ENCODE data around the gene CXCR4.
"Not testable (repeated sequence)": the region's sequence is repeated elsewhere in the genome, so short reads cannot be mapped to it uniquely, and the experiment has no call there.

The CXCR4 gene

GRCh38 chr2:136077107-136077506 lies 40.8 kb downstream of the CXCR4 start:
- no peak overlapping the region for H3K4me3 ChIP-seq (ENCODE audit: low read length)
- H3K27me3 ChIP-seq (ENCODE audit: control insufficient read depth, insufficient read depth, low read length) = no peaks in the 10 kb centered on the region
- no peaks in the 10 kb centered on the region for H3K9me3 ChIP-seq (ENCODE audit: control insufficient read depth, insufficient read depth, low read length)
- H3K4me1 ChIP-seq (ENCODE audit: control insufficient read depth, insufficient read depth, low read length) = no peaks in the 10 kb centered on the region
- no peak for DNase-seq (ENCODE audit: low read depth, low spot score)
- H3K36me3 ChIP-seq (ENCODE audit: control insufficient read depth, insufficient read depth, low read length) = no peaks in the 10 kb centered on the region
- no CpG with 5 or more reads among the region's 5 CpGs for WGBS (ENCODE audit: insufficient coverage, insufficient read length)
- no peak overlapping the region for H3K27ac ChIP-seq (ENCODE audit: low read length)

- no peaks in the 10 kb centered on the region for H3K27me3 ChIP-seq (ENCODE audit: control insufficient read depth, insufficient read depth, low read length)
- no peak overlapping the region for H3K27ac ChIP-seq (ENCODE audit: low read length)
- no peaks in the 10 kb centered on the region for H3K36me3 ChIP-seq (ENCODE audit: control insufficient read depth, insufficient read depth, low read length)
- WGBS (ENCODE audit: insufficient coverage, insufficient read length) = no CpG with 5 or more reads among the region's 12 CpGs
- no peaks in the 10 kb centered on the region for H3K9me3 ChIP-seq (ENCODE audit: control insufficient read depth, insufficient read depth, low read length)
- no peak for DNase-seq (ENCODE audit: low read depth, low spot score)
- H3K4me1 ChIP-seq (ENCODE audit: control insufficient read depth, insufficient read depth, low read length) = no peaks in the 10 kb centered on the region
- H3K4me3 ChIP-seq (ENCODE audit: low read length) = no peak overlapping the region
Measured at GRCh38 chr2:136075476-136075875, 42.5 kb downstream of the CXCR4 start.

- no peak for DNase-seq (ENCODE audit: low read depth, low spot score)
- no peaks in the 10 kb centered on the region for H3K9me3 ChIP-seq (ENCODE audit: control insufficient read depth, insufficient read depth, low read length)
- H3K4me3 ChIP-seq (ENCODE audit: low read length) = no peak overlapping the region
- H3K36me3 ChIP-seq (ENCODE audit: control insufficient read depth, insufficient read depth, low read length) = no peaks in the 10 kb centered on the region
- no peak overlapping the region for H3K27ac ChIP-seq (ENCODE audit: low read length)
- H3K27me3 ChIP-seq (ENCODE audit: control insufficient read depth, insufficient read depth, low read length) = no peaks in the 10 kb centered on the region
- H3K4me1 ChIP-seq (ENCODE audit: control insufficient read depth, insufficient read depth, low read length) = no peaks in the 10 kb centered on the region
- no CpG with 5 or more reads among the region's 3 CpGs for WGBS (ENCODE audit: insufficient coverage, insufficient read length)
Measured at GRCh38 chr2:136072621-136073020, 45.3 kb downstream of the CXCR4 start.

DNA sequence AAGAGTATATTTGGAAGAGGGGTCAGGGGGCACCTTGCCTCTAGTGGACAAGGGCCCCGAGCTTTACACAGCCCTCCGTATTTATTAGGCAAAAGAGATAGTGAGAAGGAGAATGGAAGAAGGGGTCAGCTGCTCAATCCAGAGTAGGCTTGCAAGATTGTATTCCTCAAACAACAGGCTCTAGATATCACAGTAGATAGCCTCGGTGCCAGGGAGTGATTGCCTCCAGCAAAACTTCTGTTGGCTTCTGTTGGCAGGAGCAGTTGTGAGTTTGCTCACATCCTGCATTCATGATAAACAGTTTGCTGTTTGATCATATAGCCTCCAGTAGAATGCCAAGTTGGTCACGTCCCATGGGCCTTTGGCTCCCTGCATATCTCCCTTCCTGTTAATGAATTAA lies 46.1 kb downstream of the CXCR4 start:
- not testable (repeated sequence) for H3K4me1 ChIP-seq (ENCODE audit: control insufficient read depth, insufficient read depth, low read length); H3K9me3 ChIP-seq (ENCODE audit: control insufficient read depth, insufficient read depth, low read length); H3K27me3 ChIP-seq (ENCODE audit: control insufficient read depth, insufficient read depth, low read length); DNase-seq (ENCODE audit: low read depth, low spot score); H3K4me3 ChIP-seq (ENCODE audit: low read length); H3K36me3 ChIP-seq (ENCODE audit: control insufficient read depth, insufficient read depth, low read length); H3K27ac ChIP-seq (ENCODE audit: low read length)
- WGBS (ENCODE audit: insufficient coverage, insufficient read length) = no CpG with 5 or more reads among the region's 4 CpGs

DNA sequence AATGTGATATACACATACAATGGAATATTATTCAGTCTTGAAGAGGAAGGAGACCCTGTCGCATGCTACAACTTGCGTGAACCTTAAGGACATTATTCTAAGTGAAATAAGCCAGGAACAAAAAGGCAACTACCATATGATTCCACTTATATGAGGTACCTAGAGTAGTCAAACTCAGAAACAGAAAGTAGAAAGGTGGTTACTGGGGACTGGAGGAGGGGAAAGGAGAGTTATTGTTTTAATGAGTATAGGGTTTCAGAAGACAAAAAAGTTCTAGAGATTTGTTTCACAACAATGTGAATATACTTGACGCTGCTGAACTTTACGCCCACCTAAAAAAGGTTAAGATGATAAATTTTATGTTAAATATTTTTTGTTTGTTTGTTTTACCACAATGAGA lies 47.0 kb downstream of the CXCR4 start:
- H3K4me1 ChIP-seq (ENCODE audit: control insufficient read depth, insufficient read depth, low read length) = no peaks in the 10 kb centered on the region
- no peak overlapping the region for H3K4me3 ChIP-seq (ENCODE audit: low read length)
- H3K36me3 ChIP-seq (ENCODE audit: control insufficient read depth, insufficient read depth, low read length) = no peaks in the 10 kb centered on the region
- no peak for DNase-seq (ENCODE audit: low read depth, low spot score)
- H3K27me3 ChIP-seq (ENCODE audit: control insufficient read depth, insufficient read depth, low read length) = no peaks in the 10 kb centered on the region
- H3K27ac ChIP-seq (ENCODE audit: low read length) = no peak overlapping the region
- H3K9me3 ChIP-seq (ENCODE audit: control insufficient read depth, insufficient read depth, low read length) = no peaks in the 10 kb centered on the region
- WGBS (ENCODE audit: insufficient coverage, insufficient read length) = no CpG with 5 or more reads among the region's 4 CpGs

DNA sequence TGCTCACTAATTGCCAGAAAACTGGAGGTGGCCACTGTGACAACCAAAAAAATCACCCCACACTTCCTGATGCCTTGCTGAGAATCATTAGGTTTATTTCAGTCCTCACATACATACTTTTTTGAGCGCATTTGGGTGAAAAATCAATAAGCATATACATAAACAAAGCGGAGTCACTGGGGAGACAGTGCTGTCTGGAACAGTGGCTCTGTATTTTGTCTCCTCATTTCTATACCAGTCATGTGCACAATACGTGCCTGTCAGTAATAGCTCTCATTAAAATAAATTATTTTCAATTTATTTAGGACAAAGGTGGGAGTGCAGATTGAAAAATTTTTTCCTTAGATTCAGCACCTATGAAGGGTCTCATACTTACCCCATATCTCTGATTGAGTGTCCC lies 48.2 kb downstream of the CXCR4 start:
- no peak overlapping the region for H3K4me3 ChIP-seq (ENCODE audit: low read length)
- no peaks in the 10 kb centered on the region for H3K36me3 ChIP-seq (ENCODE audit: control insufficient read depth, insufficient read depth, low read length)
- 0 out of 2 replicates have a peak, but pooled peaks cover 1% of the 10 kb centered on the region for H3K4me1 ChIP-seq (ENCODE audit: control insufficient read depth, insufficient read depth, low read length)
- DNase-seq (ENCODE audit: low read depth, low spot score) = no peak
- no peaks in the 10 kb centered on the region for H3K27me3 ChIP-seq (ENCODE audit: control insufficient read depth, insufficient read depth, low read length)
- no peak overlapping the region for H3K27ac ChIP-seq (ENCODE audit: low read length)
- no peaks in the 10 kb centered on the region for H3K9me3 ChIP-seq (ENCODE audit: control insufficient read depth, insufficient read depth, low read length)
- WGBS (ENCODE audit: insufficient coverage, insufficient read length) = no CpG with 5 or more reads among the region's 3 CpGs

DNA sequence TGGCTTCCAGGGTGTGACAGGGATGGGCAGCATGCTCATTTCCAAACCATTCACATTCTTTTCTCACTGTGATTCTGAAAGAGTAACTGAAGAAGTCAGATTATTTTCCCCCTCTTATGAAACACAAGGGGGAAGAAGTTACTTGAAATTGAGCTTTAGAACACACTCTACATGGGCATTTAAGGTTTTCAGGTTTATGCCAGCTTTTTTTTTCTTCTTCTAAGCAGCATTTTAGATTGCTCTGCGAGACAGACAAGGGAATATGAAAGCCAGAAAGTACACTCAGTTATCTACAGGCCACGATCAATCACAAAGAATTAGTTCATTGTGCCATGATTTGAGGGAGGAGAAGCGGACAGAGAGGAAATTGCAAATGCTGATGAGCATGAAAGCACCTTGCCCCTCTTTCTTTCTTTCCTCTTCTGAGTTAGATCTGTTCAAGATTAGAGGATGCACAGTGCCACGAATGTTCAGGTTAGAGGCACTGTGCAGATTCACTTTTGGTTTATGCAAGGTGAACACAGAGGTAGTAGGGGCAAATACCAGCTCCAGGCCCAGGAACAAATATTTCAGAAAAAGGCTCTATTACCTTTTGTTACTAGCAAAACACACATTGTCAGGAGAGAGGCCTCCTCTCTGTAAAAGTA lies 49.2 kb downstream of the CXCR4 start:
- Histone ChIP-seq H3K36me3 (ENCODE audit: control insufficient read depth, insufficient read depth, low read length) (no peaks in the 10 kb centered on the region), H3K4me1 (ENCODE audit: control insufficient read depth, insufficient read depth, low read length) (0 out of 2 replicates have a peak, but pooled peaks cover 1% of the 10 kb centered on the region), H3K4me3 (ENCODE audit: low read length) (no peak overlapping the region), H3K27me3 (ENCODE audit: control insufficient read depth, insufficient read depth, low read length) (no peaks in the 10 kb centered on the region), H3K27ac (ENCODE audit: low read length) (no peak overlapping the region), H3K9me3 (ENCODE audit: control insufficient read depth, insufficient read depth, low read length) (no peaks in the 10 kb centered on the region)
- DNase-seq (ENCODE audit: low read depth, low spot score) = no peak
- no CpG with 5 or more reads among the region's 4 CpGs for WGBS (ENCODE audit: insufficient coverage, insufficient read length)

- Histone ChIP-seq H3K9me3 (ENCODE audit: control insufficient read depth, insufficient read depth, low read length) (no peaks in the 10 kb centered on the region), H3K4me3 (ENCODE audit: low read length) (no peak overlapping the region), H3K27ac (ENCODE audit: low read length) (no peak overlapping the region), H3K27me3 (ENCODE audit: control insufficient read depth, insufficient read depth, low read length) (no peaks in the 10 kb centered on the region), H3K4me1 (ENCODE audit: control insufficient read depth, insufficient read depth, low read length) (0 out of 2 replicates have a peak, but pooled peaks cover 1% of the 10 kb centered on the region), H3K36me3 (ENCODE audit: control insufficient read depth, insufficient read depth, low read length) (no peaks in the 10 kb centered on the region)
- no peak for DNase-seq (ENCODE audit: low read depth, low spot score)
- no CpG with 5 or more reads among the region's 11 CpGs for WGBS (ENCODE audit: insufficient coverage, insufficient read length)
Measured at GRCh38 chr2:136067897-136068580, 49.9 kb downstream of the CXCR4 start.

DNA sequence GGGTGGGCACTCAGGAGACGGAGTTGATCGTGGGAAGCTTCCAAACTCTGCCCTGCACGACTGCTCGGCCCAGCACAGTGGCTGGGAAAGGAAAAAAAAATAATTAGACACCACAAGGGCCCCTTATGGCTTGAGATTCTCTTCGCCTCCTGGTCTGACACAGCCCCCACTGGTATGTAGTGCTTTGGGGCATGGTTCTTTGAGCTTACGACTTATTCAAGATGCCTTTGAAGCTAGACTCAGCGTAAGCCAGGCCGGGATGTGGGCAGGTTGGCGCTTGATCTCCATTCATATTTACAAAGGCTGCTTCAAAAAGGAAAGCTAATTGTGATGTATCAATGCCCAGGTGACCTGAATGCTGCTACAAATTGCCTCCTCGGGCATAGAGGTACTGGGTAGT lies 50.5 kb downstream of the CXCR4 start:
- H3K27me3 ChIP-seq (ENCODE audit: control insufficient read depth, insufficient read depth, low read length) = no peaks in the 10 kb centered on the region
- H3K36me3 ChIP-seq (ENCODE audit: control insufficient read depth, insufficient read depth, low read length) = no peaks in the 10 kb centered on the region
- no peak for DNase-seq (ENCODE audit: low read depth, low spot score)
- WGBS (ENCODE audit: insufficient coverage, insufficient read length) = no CpG with 5 or more reads among the region's 10 CpGs
- no peaks in the 10 kb centered on the region for H3K9me3 ChIP-seq (ENCODE audit: control insufficient read depth, insufficient read depth, low read length)
- H3K4me3 ChIP-seq (ENCODE audit: low read length) = no peak overlapping the region
- H3K27ac ChIP-seq (ENCODE audit: low read length) = no peak overlapping the region
- 0 out of 2 replicates have a peak, but pooled peaks cover 1% of the 10 kb centered on the region for H3K4me1 ChIP-seq (ENCODE audit: control insufficient read depth, insufficient read depth, low read length)

- WGBS (ENCODE audit: insufficient coverage, insufficient read length) = no CpG with 5 or more reads among the region's 3 CpGs
- H3K9me3 ChIP-seq (ENCODE audit: control insufficient read depth, insufficient read depth, low read length) = no peaks in the 10 kb centered on the region
- no peak for DNase-seq (ENCODE audit: low read depth, low spot score)
- no peaks in the 10 kb centered on the region for H3K36me3 ChIP-seq (ENCODE audit: control insufficient read depth, insufficient read depth, low read length)
- H3K4me1 ChIP-seq (ENCODE audit: control insufficient read depth, insufficient read depth, low read length) = 0 out of 2 replicates have a peak, but pooled peaks cover 1% of the 10 kb centered on the region
- no peaks in the 10 kb centered on the region for H3K27me3 ChIP-seq (ENCODE audit: control insufficient read depth, insufficient read depth, low read length)
- no peak overlapping the region for H3K4me3 ChIP-seq (ENCODE audit: low read length)
- no peak overlapping the region for H3K27ac ChIP-seq (ENCODE audit: low read length)
Measured at GRCh38 chr2:136065907-136066306, 52.0 kb downstream of the CXCR4 start.

DNA sequence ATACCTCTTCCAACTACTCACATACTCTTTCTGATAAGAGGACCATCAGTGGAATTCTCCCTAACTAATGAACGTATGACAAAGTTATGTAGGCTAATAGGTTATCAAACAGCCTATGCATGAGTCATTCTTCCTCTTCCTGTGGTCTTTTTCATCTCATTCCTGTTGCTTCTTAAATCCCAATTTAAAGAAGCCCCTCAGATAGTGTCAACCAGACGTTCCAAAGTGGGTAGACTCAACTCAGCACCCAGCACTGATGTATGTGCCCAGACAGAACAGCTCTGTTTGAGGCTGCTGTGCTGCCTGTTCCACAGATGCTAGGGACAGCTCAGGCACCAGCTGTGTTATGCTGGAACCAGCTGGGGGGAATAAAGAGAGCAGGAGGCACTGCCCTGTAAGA lies 52.6 kb downstream of the CXCR4 start:
- Histone ChIP-seq H3K4me1 (ENCODE audit: control insufficient read depth, insufficient read depth, low read length) (0 out of 2 replicates have a peak, but pooled peaks cover 1% of the 10 kb centered on the region), H3K27me3 (ENCODE audit: control insufficient read depth, insufficient read depth, low read length) (no peaks in the 10 kb centered on the region), H3K4me3 (ENCODE audit: low read length) (no peak overlapping the region), H3K27ac (ENCODE audit: low read length) (no peak overlapping the region), H3K36me3 (ENCODE audit: control insufficient read depth, insufficient read depth, low read length) (no peaks in the 10 kb centered on the region), H3K9me3 (ENCODE audit: control insufficient read depth, insufficient read depth, low read length) (no peaks in the 10 kb centered on the region)
- no CpG with 5 or more reads among the region's 2 CpGs for WGBS (ENCODE audit: insufficient coverage, insufficient read length)
- no peak for DNase-seq (ENCODE audit: low read depth, low spot score)
